HepG2 (cell line): ENCODE data around the gene KIF22. TPM values are rescaled to one million over a fixed set of nuclear protein-coding genes. Genes with fewer than 3 reads are reported as not detected.

Source experiments
- NCOR1 ChIP-seq: fragments of 200-600 bp; sonication (generic); IDR thresholded peaks from 2 replicates; pipeline ENCODE4 v1.7.0; 2017; ENCODE audit warnings: antibody characterized with exemption, low read length, borderline replicate concordance
- NFATC3 ChIP-seq: sonication (generic); formaldehyde crosslinking; IDR thresholded peaks from 2 replicates; pipeline ENCODE4 v1.5.1; 2020; ENCODE audit warnings: mild to moderate bottlenecking, missing genetic modification reagents
- NONO ChIP-seq, 2 experiments: fragments of 450-650 bp in 1 of 2; sonication (generic) in 1 of 2; formaldehyde crosslinking in 1 of 2; IDR thresholded peaks in 1 of 2; conservative IDR thresholded peaks in 1 of 2; 2 replicates each; pipeline versions ENCODE4 v1.6.1 to v1.8.0; 2017 to 2022; ENCODE audit warnings: mild to moderate bottlenecking in 1 of 2, missing genetic modification reagents in 1 of 2, moderate library complexity in 1 of 2
- PHF8 ChIP-seq: sonication (generic); formaldehyde crosslinking; IDR thresholded peaks from 2 replicates; pipeline ENCODE4 v1.5.0; 2020; ENCODE audit warnings: missing genetic modification reagents
- RFX3 ChIP-seq: IDR thresholded peaks from 2 replicates; pipeline ENCODE4 v1.6.1; 2016; ENCODE audit warnings: missing biosample characterization, missing genetic modification reagents
- RFX5 ChIP-seq: IDR thresholded peaks from 2 replicates; pipeline ENCODE4 v1.6.1; 2011; ENCODE audit warnings: low read depth, low read length, improper control_type of control experiment
- RFXAP ChIP-seq: sonication (generic); formaldehyde crosslinking; IDR thresholded peaks from 2 replicates; pipeline ENCODE4 v1.4.0; 2020; ENCODE audit warnings: missing genetic modification reagents, borderline replicate concordance
- RNF2 ChIP-seq: fragments of 450-650 bp; conservative IDR thresholded peaks from 2 replicates; pipeline ENCODE4 v1.6.1; 2016; ENCODE audit warnings: low read depth
- SPEN ChIP-seq: sonication (generic); formaldehyde crosslinking; IDR thresholded peaks from 2 replicates; pipeline ENCODE4 v1.5.1; 2020; ENCODE audit warnings: low read depth, mild to moderate bottlenecking, missing genetic modification reagents
- THYN1 ChIP-seq: sonication (generic); formaldehyde crosslinking; IDR thresholded peaks from 2 replicates; pipeline ENCODE4 v1.8.1; 2023; ENCODE audit warnings: low read depth, mild to moderate bottlenecking, moderate library complexity, missing genetic modification reagents, borderline replicate concordance
- TOE1 ChIP-seq: sonication (generic); formaldehyde crosslinking; IDR thresholded peaks from 2 replicates; pipeline ENCODE4 v1.4.0; 2020; ENCODE audit warnings: mild to moderate bottlenecking, missing genetic modification reagents
- ZNF296 ChIP-seq: sonication (generic); formaldehyde crosslinking; conservative IDR thresholded peaks from 2 replicates; pipeline ENCODE4 v1.5.0; 2020; ENCODE audit warnings: mild to moderate bottlenecking, missing genetic modification reagents
- ZNF512 ChIP-seq: sonication (generic); formaldehyde crosslinking; IDR thresholded peaks from 2 replicates; pipeline ENCODE4 v1.4.0; 2020; ENCODE audit warnings: mild to moderate bottlenecking, missing genetic modification reagents
- ZNF678 ChIP-seq: sonication (generic); formaldehyde crosslinking; IDR thresholded peaks from 2 replicates; pipeline ENCODE4 v1.4.0; 2020; ENCODE audit warnings: mild to moderate bottlenecking, missing genetic modification reagents
- ZNF780A ChIP-seq: sonication (generic); formaldehyde crosslinking; IDR thresholded peaks from 2 replicates; pipeline ENCODE4 v1.8.0; 2022; ENCODE audit warnings: mild to moderate bottlenecking, missing genetic modification reagents, moderate library complexity
- ZNF816 ChIP-seq: sonication (generic); formaldehyde crosslinking; IDR thresholded peaks from 2 replicates; pipeline ENCODE4 v1.8.0; 2022; ENCODE audit warnings: missing genetic modification reagents, mild to moderate bottlenecking, borderline replicate concordance
- ZSCAN22 ChIP-seq: sonication (generic); formaldehyde crosslinking; IDR thresholded peaks from 2 replicates; pipeline ENCODE4 v1.4.0; 2020; ENCODE audit warnings: mild to moderate bottlenecking, missing genetic modification reagents
- polyA plus RNA-seq, 8 experiments: library from polyadenylated mRNA; depleted of rRNA in 3 of 8; stranded (reverse) in 7 of 8; unstranded in 1 of 8; fragments of >200 nt; fragmentation: Illumina TruSeq in 4 of 8; extraction: Trizol in 4 of 8; gene quantifications; 2 replicates each; pipeline versions ENCODE4 v1.2.1 to v1.2.3, GENCODE V29; 2011 to 2016; ENCODE audit warnings: low read depth in 4 of 8, missing spikeins in 1 of 8, mixed read lengths in 1 of 8; ENCODE audit not compliant: insufficient read depth in 1 of 8
- total RNA-seq, 5 experiments: library from RNA; depleted of rRNA; stranded (reverse); fragments of >200 nt; fragmentation: Illumina TruSeq; extraction: Trizol; gene quantifications; 2 replicates each; pipeline ENCODE4 v1.2.3, GENCODE V29; 2016; ENCODE audit warnings: low read depth in 1 of 5
- TF ChIP-seq, protein P1 (sequence below): sonication (generic); formaldehyde crosslinking; IDR thresholded peaks from 2 replicates; pipeline ENCODE4 v1.5.0; 2020; ENCODE audit warnings: missing genetic modification reagents, mild to moderate bottlenecking, borderline replicate concordance
- TF ChIP-seq, protein P2 (sequence below): sonication (generic); formaldehyde crosslinking; IDR thresholded peaks from 2 replicates; pipeline ENCODE4 v1.4.0; 2020; ENCODE audit warnings: missing genetic modification reagents
- TF ChIP-seq, protein P3 (sequence below): sonication (generic); formaldehyde crosslinking; IDR thresholded peaks from 2 replicates; pipeline ENCODE4 v1.4.0; 2020; ENCODE audit warnings: missing genetic modification reagents

The KIF22 gene
- total and polyA plus RNA-seq, 2 of the 13 experiments (the other 11 are each of a cell fraction or from before 2014, with no cell fraction given): 95.8 to 118 TPM

DNA sequence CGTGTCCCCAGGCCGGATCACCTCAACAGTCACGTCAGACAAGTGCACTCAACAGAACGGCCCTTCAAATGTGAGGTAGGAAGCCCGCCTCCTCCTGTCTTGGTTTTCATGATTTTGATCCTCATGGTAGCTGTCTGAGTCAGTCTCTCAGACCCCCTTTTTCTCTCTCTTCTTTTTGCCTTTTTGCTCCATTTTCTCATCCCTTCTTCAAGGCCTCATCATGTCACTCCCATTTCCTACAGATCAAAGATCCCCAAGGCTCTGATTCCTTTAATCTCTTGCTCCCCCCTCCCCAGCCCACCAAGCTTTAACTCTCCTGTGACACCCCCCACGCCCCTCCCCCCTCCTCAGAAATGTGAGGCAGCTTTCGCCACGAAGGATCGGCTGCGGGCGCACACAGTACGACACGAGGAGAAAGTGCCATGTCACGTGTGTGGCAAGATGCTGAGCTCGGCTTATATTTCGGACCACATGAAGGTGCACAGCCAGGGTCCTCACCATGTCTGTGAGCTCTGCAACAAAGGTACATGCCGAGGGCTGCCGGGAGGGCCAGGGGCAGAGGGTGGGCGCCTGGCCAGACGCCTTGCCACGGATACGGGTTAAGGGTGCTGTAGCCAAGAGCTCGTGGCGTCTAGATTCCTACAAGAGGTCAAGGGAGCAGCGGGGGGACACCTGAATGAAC, 17.8 kb downstream of the KIF22 start (continued):
- TF ChIP-seq ZNF512 (CRISPR knock-in tag) (0 out of 2 replicates have a peak, but pooled peaks have one; percentile 12), THYN1 (CRISPR knock-in tag) (no peak), RFX5 (0 out of 2 replicates have a peak, but pooled peaks have one; percentile 18), SPEN (CRISPR knock-in tag) (no peak), NONO (IDR thresholded peaks at IDR 0.05) (no peak), NONO (CRISPR knock-in tag; conservative IDR thresholded peaks at IDR 0.05) (no peak; the same call in 1 of the 2 replicates), ZNF296 (no peak), RFX3 (no peak), RFXAP (CRISPR knock-in tag) (no peak), RNF2 (no peak), ZSCAN22 (no peak), ZNF816 (CRISPR knock-in tag) (0 out of 2 replicates have a peak, but pooled peaks have one; percentile 7), PHF8 (CRISPR knock-in tag) (no peak), ZNF780A (CRISPR knock-in tag) (no peak), NCOR1 (no peak), NFATC3 (CRISPR knock-in tag) (no peak), TOE1 (CRISPR knock-in tag) (no peak), ZNF678 (no peak)
- TF ChIP-seq, protein P1, sequence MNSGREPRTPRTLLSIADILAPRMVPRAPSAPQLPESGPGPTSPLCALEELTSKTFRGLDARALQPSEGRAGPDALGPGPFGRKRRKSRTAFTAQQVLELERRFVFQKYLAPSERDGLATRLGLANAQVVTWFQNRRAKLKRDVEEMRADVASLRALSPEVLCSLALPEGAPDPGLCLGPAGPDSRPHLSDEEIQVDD (CRISPR knock-in tag): no peak
- TF ChIP-seq, protein P2, sequence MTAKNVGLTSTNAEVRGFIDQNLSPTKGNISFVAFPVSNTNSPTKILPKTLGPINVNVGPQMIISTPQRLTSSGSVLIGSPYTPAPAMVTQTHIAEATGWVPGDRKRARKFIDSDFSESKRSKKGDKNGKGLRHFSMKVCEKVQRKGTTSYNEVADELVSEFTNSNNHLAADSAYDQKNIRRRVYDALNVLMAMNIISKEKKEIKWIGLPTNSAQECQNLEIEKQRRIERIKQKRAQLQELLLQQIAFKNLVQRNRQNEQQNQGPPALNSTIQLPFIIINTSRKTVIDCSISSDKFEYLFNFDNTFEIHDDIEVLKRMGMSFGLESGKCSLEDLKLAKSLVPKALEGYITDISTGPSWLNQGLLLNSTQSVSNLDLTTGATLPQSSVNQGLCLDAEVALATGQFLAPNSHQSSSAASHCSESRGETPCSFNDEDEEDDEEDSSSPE (CRISPR knock-in tag): no peak
- TF ChIP-seq, protein P3, sequence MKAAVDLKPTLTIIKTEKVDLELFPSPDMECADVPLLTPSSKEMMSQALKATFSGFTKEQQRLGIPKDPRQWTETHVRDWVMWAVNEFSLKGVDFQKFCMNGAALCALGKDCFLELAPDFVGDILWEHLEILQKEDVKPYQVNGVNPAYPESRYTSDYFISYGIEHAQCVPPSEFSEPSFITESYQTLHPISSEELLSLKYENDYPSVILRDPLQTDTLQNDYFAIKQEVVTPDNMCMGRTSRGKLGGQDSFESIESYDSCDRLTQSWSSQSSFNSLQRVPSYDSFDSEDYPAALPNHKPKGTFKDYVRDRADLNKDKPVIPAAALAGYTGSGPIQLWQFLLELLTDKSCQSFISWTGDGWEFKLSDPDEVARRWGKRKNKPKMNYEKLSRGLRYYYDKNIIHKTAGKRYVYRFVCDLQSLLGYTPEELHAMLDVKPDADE (CRISPR knock-in tag): no peak
